ENCODE data around the gene NOLC1. TPM values are rescaled to one million over a fixed set of nuclear protein-coding genes. Genes with fewer than 3 reads are reported as not detected.

Gene NOLC1
- total RNA-seq, 3 donors from 2014 or later, result 40.5 to 82.8 (median 65.5) TPM

DNA sequence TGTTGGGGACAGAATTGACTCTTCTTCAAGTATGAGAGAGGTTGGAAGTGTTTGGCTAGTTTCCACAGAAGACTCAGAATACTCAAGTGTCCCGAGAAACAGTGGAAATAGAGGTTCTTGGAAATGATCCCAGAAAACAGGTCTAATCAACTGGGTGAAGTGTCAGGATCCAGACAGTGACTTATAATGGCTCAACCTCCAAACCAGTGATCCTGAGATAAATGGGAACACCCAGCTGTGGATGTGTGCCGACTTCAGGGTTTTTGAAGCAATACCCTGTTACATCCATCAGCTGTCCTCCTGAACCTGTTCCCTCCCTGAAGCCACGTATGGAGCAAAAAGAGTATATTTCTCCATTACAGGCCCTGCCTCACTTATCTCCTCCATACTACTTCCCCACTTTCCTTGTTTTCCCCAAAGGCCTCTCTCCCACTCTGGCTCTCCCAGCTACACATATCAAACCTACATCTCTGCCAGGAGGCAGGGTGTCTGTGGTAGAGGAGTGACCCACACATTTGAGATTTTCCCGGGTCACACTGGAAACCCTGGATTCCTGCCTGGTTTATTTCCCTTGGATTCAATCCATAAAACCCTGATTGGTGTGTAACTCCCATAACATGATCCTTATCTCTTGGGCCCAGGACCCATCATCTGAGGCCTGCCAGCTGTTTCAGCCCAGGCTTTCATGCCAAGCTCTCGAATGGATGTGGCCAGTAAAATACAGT, 56.3 kb downstream of the NOLC1 start:
- Histone ChIP-seq H3K4me3 (no peak overlapping the region), H3K36me3 (no peaks in the 10 kb centered on the region), H3K27me3 (no peaks in the 10 kb centered on the region), H3K9me3 (peaks cover 0 to 10% of the 10 kb centered on the region in 2 donors), H3K27ac (peak overlapping the region in 1 of 2 donors; percentile 19), H3K4me1 (no peaks in the 10 kb centered on the region)
- DNase-seq (ENCODE audit: low spot score in 2 of 2), result no peak
- intact Hi-C loops (cut with DNase I; ENCODE audit: low total_unique reads), result no loop called here
- TF ChIP-seq, protein P1, sequence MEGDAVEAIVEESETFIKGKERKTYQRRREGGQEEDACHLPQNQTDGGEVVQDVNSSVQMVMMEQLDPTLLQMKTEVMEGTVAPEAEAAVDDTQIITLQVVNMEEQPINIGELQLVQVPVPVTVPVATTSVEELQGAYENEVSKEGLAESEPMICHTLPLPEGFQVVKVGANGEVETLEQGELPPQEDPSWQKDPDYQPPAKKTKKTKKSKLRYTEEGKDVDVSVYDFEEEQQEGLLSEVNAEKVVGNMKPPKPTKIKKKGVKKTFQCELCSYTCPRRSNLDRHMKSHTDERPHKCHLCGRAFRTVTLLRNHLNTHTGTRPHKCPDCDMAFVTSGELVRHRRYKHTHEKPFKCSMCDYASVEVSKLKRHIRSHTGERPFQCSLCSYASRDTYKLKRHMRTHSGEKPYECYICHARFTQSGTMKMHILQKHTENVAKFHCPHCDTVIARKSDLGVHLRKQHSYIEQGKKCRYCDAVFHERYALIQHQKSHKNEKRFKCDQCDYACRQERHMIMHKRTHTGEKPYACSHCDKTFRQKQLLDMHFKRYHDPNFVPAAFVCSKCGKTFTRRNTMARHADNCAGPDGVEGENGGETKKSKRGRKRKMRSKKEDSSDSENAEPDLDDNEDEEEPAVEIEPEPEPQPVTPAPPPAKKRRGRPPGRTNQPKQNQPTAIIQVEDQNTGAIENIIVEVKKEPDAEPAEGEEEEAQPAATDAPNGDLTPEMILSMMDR (IDR thresholded peaks at IDR 0.05), result no peak
- TF ChIP-seq POLR2AphosphoS5 (IDR thresholded peaks at IDR 0.05), result no peak
- TF ChIP-seq POLR2A (IDR thresholded peaks at IDR 0.05), result no peak

DNA sequence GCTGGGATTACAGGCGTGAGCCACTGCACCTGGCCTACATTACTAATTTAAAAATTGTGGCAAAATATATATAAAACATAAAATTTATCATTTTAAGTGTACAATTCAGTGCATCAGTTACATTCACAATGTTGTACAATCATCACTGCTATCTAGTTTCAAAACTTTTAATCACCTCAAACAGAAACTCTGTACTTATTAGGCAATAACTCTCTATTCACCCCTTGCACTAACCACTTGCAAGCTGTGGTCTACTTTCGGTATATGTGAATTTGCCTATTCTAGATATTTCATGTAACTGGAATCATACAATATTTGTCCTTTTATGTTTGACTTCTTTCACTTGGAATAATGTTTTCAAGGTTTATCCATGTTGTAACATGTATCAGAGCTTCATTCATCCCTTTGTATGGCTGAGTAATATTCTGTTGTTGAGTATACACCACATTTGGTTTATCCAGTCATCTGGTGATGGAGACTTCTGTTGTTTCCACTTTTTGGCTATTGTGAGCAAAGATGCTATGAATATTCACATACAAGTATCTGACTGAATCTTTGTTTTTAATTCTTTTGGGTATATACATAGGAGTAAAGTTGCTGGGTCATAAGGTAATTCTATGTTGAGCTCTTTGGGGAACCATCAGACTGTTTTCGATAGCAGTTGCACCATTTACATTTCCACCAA, 59.6 kb downstream of the NOLC1 start:
- TF ChIP-seq POLR2A (IDR thresholded peaks at IDR 0.05) (no peak), POLR2AphosphoS5 (IDR thresholded peaks at IDR 0.05) (no peak)
- TF ChIP-seq, protein P1 (IDR thresholded peaks at IDR 0.05), result no peak

More for the DNA sequence above, 59.6 kb downstream of the NOLC1 start:
- Histone ChIP-seq H3K9me3 (no peaks in the 10 kb centered on the region), H3K27me3 (no peaks in the 10 kb centered on the region), H3K4me1 (no peaks in the 10 kb centered on the region), H3K27ac (no peak overlapping the region), H3K36me3 (no peaks in the 10 kb centered on the region), H3K4me3 (no peak overlapping the region)
- intact Hi-C loops (cut with DNase I; ENCODE audit: low total_unique reads), result no loop called here
- DNase-seq (ENCODE audit: low spot score in 2 of 2), result no peak

Other genes with a start within 250 kb of the NOLC1 start
- gene ARMH3, start 96.2 kb upstream of the NOLC1 start, total RNA-seq, result 10 to 100 TPM; 18.4 to 27.4 (median 22.4) TPM
- 10 to 100 TPM; 17.4 to 22.7 (median 19.7) TPM for gene HPS6, start 87.0 kb upstream of the NOLC1 start, total RNA-seq
- 10 to 100 TPM; 29.6 to 53.6 (median 43.6) TPM for gene LDB1, start 32.0 kb upstream of the NOLC1 start, total RNA-seq
- gene PPRC1, start 19.3 kb upstream of the NOLC1 start, total RNA-seq, result 10 to 100 TPM in 2 of 3 donors, 1 to 10 TPM in 1; 9.1 to 21.0 (median 19.8) TPM
- 1 to 10 TPM in 1 of 3 donors, under 1 TPM in 2; 0.66 to 2.2 (median 0.88) TPM for gene ELOVL3, start 73.9 kb downstream of the NOLC1 start, total RNA-seq
- gene PITX3, start 89.1 kb downstream of the NOLC1 start, total RNA-seq, result not detected
- 10 to 100 TPM; 25.8 to 32.1 (median 25.9) TPM for gene GBF1, start 93.1 kb downstream of the NOLC1 start, total RNA-seq
- 10 to 100 TPM; 11.0 to 21.0 (median 18.9) TPM for gene NFKB2, start 243.3 kb downstream of the NOLC1 start, total RNA-seq

All from breast epithelium (tissue), 4 donors.